GM12873 (cell line): Measurements from ENCODE around the gene HIRA.

Experiments
- CTCF ChIP-seq: IDR thresholded peaks from 2 replicates; pipeline ENCODE4 v1.5.1; 2012; ENCODE audit warnings: low read depth, mild to moderate bottlenecking, moderate library complexity, low read length, control low read depth; ENCODE audit not compliant: insufficient read depth; ENCODE audit errors: missing control alignments

Gene HIRA

GRCh38 chr22:19431649-19432132, at the start of gene HIRA:
Gene HIRA, minus strand, starts transcription at chr22:19431733. Its CDS starts 257 bp downstream, at chr22:19431476.
- no peak for TF ChIP-seq CTCF

- no peak for TF ChIP-seq CTCF
These were observed 49.3 kb upstream of the HIRA start for GRCh38 chr22:19480789-19481188.

- TF ChIP-seq CTCF: no peak
These were observed 48.6 kb upstream of the HIRA start for GRCh38 chr22:19480173-19480568.

- no peak for TF ChIP-seq CTCF
These were observed 48.0 kb upstream of the HIRA start, which contains the start of gene CDC45 for GRCh38 chr22:19479355-19480172. Gene CDC45, plus strand, starts transcription at chr22:19479920. Its CDS starts 49 bp downstream, at chr22:19479969.

GRCh38 chr22:19478901-19479354, 47.4 kb upstream of the HIRA start, which contains the start of gene UFD1:
Gene UFD1, minus strand, starts transcription at chr22:19479193. Its CDS starts 108 bp downstream, at chr22:19479085.
- no peak for TF ChIP-seq CTCF

- TF ChIP-seq CTCF: no peak
These were observed 46.7 kb upstream of the HIRA start for GRCh38 chr22:19478045-19478900.
